GM12875 (cell line): ENCODE measurements around the gene ZGRF1.
"Not testable (repeated sequence)": the region's sequence is repeated elsewhere in the genome, so short reads cannot be mapped to it uniquely, and the experiment has no call there.

Experiments
- H3K4me3 ChIP-seq: one replicate; pipeline ENCODE4 v1.5.1; 2011; ENCODE audit warnings: low read depth, low read length, control low read depth
- TF ChIP-seq, protein P1 (sequence below): IDR thresholded peaks from 2 replicates; pipeline ENCODE4 v1.5.1; 2011; ENCODE audit warnings: low read depth, mild to moderate bottlenecking, control low read depth, inconsistent platforms, low read length, moderate library complexity, borderline replicate concordance; ENCODE audit not compliant: insufficient read depth

ZGRF1 gene

DNA sequence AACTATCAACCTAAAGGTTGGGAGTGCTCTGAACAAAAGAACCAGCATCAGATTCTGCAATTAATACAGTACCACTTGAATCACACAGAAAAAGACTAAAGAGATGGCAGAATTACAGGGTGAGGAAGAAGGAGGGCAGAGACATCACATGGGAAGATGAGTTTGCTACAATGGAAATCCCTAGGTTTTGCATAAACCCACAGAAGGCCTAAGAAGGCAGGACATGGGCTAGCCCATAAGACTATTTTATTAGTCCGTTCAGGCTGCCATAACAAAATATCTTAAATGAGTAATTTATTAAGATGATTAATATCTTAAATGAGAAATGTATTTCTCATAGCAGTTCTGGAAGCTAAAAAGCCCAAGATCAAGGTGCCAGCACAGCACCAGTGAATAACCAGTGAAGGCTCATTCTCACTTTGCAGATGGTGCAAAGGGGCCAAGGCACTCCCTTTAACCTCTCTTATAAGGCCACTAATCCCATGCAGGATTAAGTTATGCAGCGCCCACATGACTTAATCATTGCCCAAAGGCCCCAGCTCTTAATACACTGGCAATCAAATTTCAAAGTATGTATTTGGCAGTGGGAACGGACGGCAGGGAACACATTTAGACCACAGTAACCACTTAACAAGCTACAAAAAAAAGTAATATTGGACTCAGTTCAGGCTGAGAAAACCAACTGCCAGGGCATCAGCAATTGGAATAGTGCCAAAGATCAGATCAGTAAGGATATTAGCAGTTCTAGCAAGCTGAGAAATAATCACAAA lies 73.1 kb downstream of the ZGRF1 start:
- no peak overlapping the region for H3K4me3 ChIP-seq
- TF ChIP-seq, protein P1, sequence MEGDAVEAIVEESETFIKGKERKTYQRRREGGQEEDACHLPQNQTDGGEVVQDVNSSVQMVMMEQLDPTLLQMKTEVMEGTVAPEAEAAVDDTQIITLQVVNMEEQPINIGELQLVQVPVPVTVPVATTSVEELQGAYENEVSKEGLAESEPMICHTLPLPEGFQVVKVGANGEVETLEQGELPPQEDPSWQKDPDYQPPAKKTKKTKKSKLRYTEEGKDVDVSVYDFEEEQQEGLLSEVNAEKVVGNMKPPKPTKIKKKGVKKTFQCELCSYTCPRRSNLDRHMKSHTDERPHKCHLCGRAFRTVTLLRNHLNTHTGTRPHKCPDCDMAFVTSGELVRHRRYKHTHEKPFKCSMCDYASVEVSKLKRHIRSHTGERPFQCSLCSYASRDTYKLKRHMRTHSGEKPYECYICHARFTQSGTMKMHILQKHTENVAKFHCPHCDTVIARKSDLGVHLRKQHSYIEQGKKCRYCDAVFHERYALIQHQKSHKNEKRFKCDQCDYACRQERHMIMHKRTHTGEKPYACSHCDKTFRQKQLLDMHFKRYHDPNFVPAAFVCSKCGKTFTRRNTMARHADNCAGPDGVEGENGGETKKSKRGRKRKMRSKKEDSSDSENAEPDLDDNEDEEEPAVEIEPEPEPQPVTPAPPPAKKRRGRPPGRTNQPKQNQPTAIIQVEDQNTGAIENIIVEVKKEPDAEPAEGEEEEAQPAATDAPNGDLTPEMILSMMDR: no peak

DNA sequence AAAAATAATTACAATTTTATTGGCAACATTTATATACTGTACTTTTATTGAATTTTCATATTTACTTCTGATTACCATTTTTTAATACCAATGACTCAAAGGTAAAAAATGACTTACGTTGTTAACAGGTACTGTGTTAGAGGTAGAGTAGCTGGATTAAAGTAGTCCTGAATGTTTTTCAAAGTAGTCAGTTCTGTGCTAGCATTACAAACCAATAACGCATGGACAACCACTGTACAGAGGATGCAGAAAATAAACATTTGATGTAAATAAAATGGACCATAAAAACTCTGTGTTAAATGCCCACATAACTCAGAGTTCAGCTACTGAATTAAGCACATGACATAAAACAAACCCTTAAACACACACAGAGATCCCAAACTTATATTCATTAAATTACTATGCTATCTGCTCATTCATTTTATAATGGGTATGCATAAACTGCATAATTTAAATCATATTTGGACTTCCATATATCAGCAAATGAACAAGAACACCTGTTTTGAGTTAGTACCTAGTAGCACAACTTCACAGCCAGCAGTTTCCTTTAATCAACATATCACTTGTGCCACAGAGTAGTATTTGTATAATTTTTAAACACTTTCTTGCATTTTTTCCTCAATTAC lies 74.3 kb downstream of the ZGRF1 start:
- TF ChIP-seq, protein P1: no peak

GRCh38 chr4:112560084-112560483 lies 76.6 kb downstream of the ZGRF1 start:
- TF ChIP-seq, protein P1: no peak
- H3K4me3 ChIP-seq: no peak overlapping the region

More for the DNA sequence above, 74.3 kb downstream of the ZGRF1 start:
- no peak overlapping the region for H3K4me3 ChIP-seq

GRCh38 chr4:112559053-112559452 lies 77.7 kb downstream of the ZGRF1 start:
- TF ChIP-seq, protein P1: no peak
- H3K4me3 ChIP-seq: no peak overlapping the region

- no peak overlapping the region for H3K4me3 ChIP-seq
These were observed 78.9 kb downstream of the ZGRF1 start for GRCh38 chr4:112557676-112558411.

DNA sequence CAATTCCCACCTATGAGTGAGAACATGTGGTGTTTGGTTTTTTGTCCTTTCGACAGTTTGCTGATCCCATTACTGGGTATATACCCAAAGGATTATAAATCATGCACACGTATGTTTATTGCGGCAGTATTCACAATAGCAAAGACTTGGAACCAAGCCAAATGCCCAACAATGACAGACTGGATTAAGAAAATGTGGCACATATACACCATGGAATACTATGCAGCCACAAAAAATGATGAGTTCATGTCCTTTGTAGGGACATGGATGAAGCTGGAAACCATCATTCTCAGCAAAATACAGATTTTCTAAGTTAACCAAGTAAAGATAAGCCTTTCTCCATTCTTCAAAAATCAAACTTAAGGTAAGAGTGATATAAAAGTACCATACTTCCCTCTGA lies 82.4 kb downstream of the ZGRF1 start:
- H3K4me3 ChIP-seq: not testable (repeated sequence)

More at GRCh38 chr4:112557676-112558411, 78.9 kb downstream of the ZGRF1 start:
- TF ChIP-seq, protein P1: no peak

- no peak overlapping the region for H3K4me3 ChIP-seq
- TF ChIP-seq, protein P1: no peak
These were observed 84.0 kb downstream of the ZGRF1 start for GRCh38 chr4:112552668-112553067.
